Measurements from ENCODE around the gene PLEKHA8. TPM values are rescaled to one million over a fixed set of nuclear protein-coding genes. Genes with fewer than 3 reads are reported as not detected.

Gene PLEKHA8
- total RNA-seq, 1 experiment from 2014 or later: 23.0 TPM

- Histone ChIP-seq H3F3A (ENCODE audit: insufficient read depth, low read depth) (peaks cover 31% of the 10 kb centered on the region), H3K9me3 (ENCODE audit: insufficient read depth, low read depth) (no peaks in the 10 kb centered on the region), H3K9me2 (ENCODE audit: insufficient read depth) (no peaks in the 10 kb centered on the region), H2AFZ (no peak overlapping the region), H3K4me2 (peak overlapping the region; percentile 70), H3K79me2 (ENCODE audit: low read depth) (no peaks in the 10 kb centered on the region), H3K36me3 (ENCODE audit: low read depth) (no peaks in the 10 kb centered on the region), H3K4me1 (replicated peaks; ENCODE audit: insufficient read depth) (peaks cover 34% of the 10 kb centered on the region), H3K27me3 (ENCODE audit: insufficient read depth, low read depth) (peaks cover 27% of the 10 kb centered on the region; the same call in 1 of the 2 replicates), H4K20me1 (ENCODE audit: insufficient read depth) (peaks cover 5% of the 10 kb centered on the region; the same call in 1 of the 2 replicates), H3K4me3 (peak overlapping the region; percentile 10; the same call in 1 of the 2 replicates), H3K27ac (peak overlapping the region; percentile 72)
- BruUV-seq (replicated peaks): no TSS peak
- CTCF ChIA-PET: interaction anchor here (1.2 kb wide), 1 partner anchor 21 kb away, joined by 3 read pairs; no protein-coding TSS in a partner anchor
- TF ChIP-seq EZH2 (IDR thresholded peaks at IDR 0.05; ENCODE audit: low read depth) (no peak), CTCF (conservative IDR thresholded peaks at IDR 0.05) (no peak)
- peak; percentile 87 to 99 for DNase-seq
- intact Hi-C loops (cut with micrococcal nuclease; ENCODE audit: unreplicated experiment): loop anchor here (2.0 to 10.0 kb wide), 3 partner anchors 115 to 536 kb away; partner anchors contain the start of genes GGCT and PLEKHA8
- POLR2A ChIA-PET (ENCODE audit: unreplicated experiment): interaction anchor here (0.5 to 0.7 kb wide), 5 partner anchors 13 to 413 kb away, joined by 3 to 7 read pairs (median 4); no protein-coding TSS in a partner anchor
Observed at GRCh38 chr7:30143748-30144251, 115.6 kb downstream of the PLEKHA8 start.

GRCh38 chr7:30144657-30145306 is 116.6 kb downstream of the PLEKHA8 start:
- ChIA-PET CTCF (no interaction called here), POLR2A (ENCODE audit: unreplicated experiment) (interaction anchor here (0.6 kb wide), 1 partner anchor 412 kb away, joined by 4 read pairs; no protein-coding TSS in a partner anchor)
- intact Hi-C loops (cut with micrococcal nuclease; ENCODE audit: unreplicated experiment): loop anchor here (5.0 to 10.0 kb wide), 2 partner anchors 360 to 537 kb away; partner anchors contain the start of gene GGCT

More at GRCh38 chr7:30144657-30145306, 116.6 kb downstream of the PLEKHA8 start:
- Histone ChIP-seq H3K79me2 (ENCODE audit: low read depth) (no peaks in the 10 kb centered on the region), H3F3A (ENCODE audit: insufficient read depth, low read depth) (peaks cover 39% of the 10 kb centered on the region), H3K27ac (no peak overlapping the region), H3K36me3 (ENCODE audit: low read depth) (no peaks in the 10 kb centered on the region), H4K20me1 (ENCODE audit: insufficient read depth) (peaks cover 5% of the 10 kb centered on the region; the same call in 1 of the 2 replicates), H3K4me3 (no peak overlapping the region), H2AFZ (no peak overlapping the region), H3K27me3 (ENCODE audit: insufficient read depth, low read depth) (peaks cover 27% of the 10 kb centered on the region; the same call in 1 of the 2 replicates), H3K4me2 (no peak overlapping the region), H3K9me3 (ENCODE audit: insufficient read depth, low read depth) (no peaks in the 10 kb centered on the region), H3K9me2 (ENCODE audit: insufficient read depth) (no peaks in the 10 kb centered on the region), H3K4me1 (replicated peaks; ENCODE audit: insufficient read depth) (peaks cover 43% of the 10 kb centered on the region)
- TF ChIP-seq CTCF (conservative IDR thresholded peaks at IDR 0.05) (no peak), EZH2 (IDR thresholded peaks at IDR 0.05; ENCODE audit: low read depth) (no peak)
- BruUV-seq (replicated peaks): no TSS peak
- DNase-seq: no peak

All from PC-9 (cell line).